ENCODE data around the gene PSMG3. TPM values are rescaled to one million over a fixed set of nuclear protein-coding genes. Genes with fewer than 3 reads are reported as not detected.

The PSMG3 gene
- polyA plus RNA-seq, 1 donor (not counting 4 experiments of a cell fraction or from before 2014, with no cell fraction given), result 49.6 TPM

DNA sequence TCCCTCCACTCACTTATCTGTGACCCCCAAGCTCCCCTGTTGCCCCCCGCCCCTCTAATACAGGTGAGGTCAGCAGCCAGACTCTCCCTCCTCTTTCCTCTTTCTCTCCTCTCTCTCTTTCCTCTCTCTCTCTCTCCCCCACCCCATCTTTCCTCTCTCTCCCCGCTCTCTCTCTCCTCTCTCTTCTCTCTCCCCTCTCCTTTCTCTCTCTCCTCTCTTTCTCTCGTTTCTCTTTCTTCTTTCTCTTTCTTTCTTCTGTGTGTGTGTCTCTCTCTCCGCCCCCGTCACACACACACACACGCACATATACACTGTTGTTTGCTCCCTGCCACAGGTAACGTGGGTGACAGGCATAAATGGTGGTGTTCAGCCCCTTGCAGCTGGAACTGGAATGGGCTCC lies 37.2 kb upstream of the PSMG3 start:
- Histone ChIP-seq H3K4me3 (ENCODE audit: control insufficient read depth in 2 of 3, extremely low read depth in 1 of 3, insufficient read depth in 2 of 3, low read depth in 1 of 3, low read length in 3 of 3) (no peak overlapping the region), H3K27ac (ENCODE audit: control insufficient read depth, insufficient read depth, low read length) (no peak overlapping the region), H3K9me1 (ENCODE audit: control insufficient read depth, extremely low read depth, insufficient read depth, low read length) (no peaks in the 10 kb centered on the region), H3K4me1 (ENCODE audit: control insufficient read depth, extremely low read depth, insufficient read depth, low read length) (no peaks in the 10 kb centered on the region), H3K9ac (ENCODE audit: control insufficient read depth, extremely low read depth, insufficient read depth, low read length) (no peak overlapping the region), H2AFZ (ENCODE audit: control insufficient read depth, low read length) (no peak overlapping the region), H3K27me3 (ENCODE audit: control insufficient read depth, extremely low read depth, insufficient read depth, low read length) (peaks cover 6% of the 10 kb centered on the region), H3K4me2 (ENCODE audit: control insufficient read depth, extremely low read depth, insufficient read depth, low read depth, low read length) (no peak overlapping the region), H4K20me1 (ENCODE audit: control insufficient read depth, extremely low read depth, insufficient read depth, low read length) (no peaks in the 10 kb centered on the region), H3K79me2 (ENCODE audit: control insufficient read depth, insufficient read depth, low read length) (no peaks in the 10 kb centered on the region), H3K9me3 (ENCODE audit: control insufficient read depth, low read depth, low read length) (no peaks in the 10 kb centered on the region), H3K36me3 (ENCODE audit: control insufficient read depth in 2 of 2, extremely low read depth in 1 of 2, insufficient read depth in 2 of 2, low read length in 2 of 2) (no peaks in the 10 kb centered on the region)
- dilution Hi-C loops (cut with MboI; ENCODE audit: extremely low pct_ligation_motif_present, low sequenced_read_pairs), result no loop called here
- DNase-seq (ENCODE audit: low read depth, low spot score), result no peak
- no peak for FAIRE-seq
- TF ChIP-seq, protein P1, sequence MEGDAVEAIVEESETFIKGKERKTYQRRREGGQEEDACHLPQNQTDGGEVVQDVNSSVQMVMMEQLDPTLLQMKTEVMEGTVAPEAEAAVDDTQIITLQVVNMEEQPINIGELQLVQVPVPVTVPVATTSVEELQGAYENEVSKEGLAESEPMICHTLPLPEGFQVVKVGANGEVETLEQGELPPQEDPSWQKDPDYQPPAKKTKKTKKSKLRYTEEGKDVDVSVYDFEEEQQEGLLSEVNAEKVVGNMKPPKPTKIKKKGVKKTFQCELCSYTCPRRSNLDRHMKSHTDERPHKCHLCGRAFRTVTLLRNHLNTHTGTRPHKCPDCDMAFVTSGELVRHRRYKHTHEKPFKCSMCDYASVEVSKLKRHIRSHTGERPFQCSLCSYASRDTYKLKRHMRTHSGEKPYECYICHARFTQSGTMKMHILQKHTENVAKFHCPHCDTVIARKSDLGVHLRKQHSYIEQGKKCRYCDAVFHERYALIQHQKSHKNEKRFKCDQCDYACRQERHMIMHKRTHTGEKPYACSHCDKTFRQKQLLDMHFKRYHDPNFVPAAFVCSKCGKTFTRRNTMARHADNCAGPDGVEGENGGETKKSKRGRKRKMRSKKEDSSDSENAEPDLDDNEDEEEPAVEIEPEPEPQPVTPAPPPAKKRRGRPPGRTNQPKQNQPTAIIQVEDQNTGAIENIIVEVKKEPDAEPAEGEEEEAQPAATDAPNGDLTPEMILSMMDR (optimal IDR thresholded peaks at IDR 0.05 in 1 of 3, IDR thresholded peaks at IDR 0.05 in 1 of 3, conservative IDR thresholded peaks at IDR 0.05 in 1 of 3; ENCODE audit: extremely low read depth in 1 of 3, insufficient read depth in 2 of 3, low read length in 3 of 3), result no peak
- no peak for TF ChIP-seq EZH2 (IDR thresholded peaks at IDR 0.05; ENCODE audit: low read length)

DNA sequence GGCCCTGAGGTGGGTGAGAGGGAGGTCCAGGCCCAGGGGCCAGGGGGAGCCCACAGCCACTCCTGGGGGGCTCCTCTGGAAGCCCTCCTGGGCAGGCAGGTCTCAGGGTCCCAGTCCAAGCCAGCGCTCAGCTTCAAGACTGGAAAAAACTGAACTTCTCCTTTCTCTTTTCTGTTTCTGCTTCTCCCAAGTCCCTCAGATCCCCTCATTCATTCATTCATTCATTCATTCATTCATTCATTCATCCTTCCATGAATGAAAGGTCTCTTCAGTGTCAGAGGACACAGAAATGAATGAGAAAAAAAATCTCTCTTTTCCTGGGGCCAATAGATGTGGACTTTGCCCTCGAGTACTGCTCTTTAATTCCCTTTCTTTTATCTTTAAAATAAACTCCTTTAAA lies 34.6 kb upstream of the PSMG3 start:
- Histone ChIP-seq H3K27me3 (ENCODE audit: control insufficient read depth, extremely low read depth, insufficient read depth, low read length) (peaks cover 8% of the 10 kb centered on the region), H3K4me2 (ENCODE audit: control insufficient read depth, extremely low read depth, insufficient read depth, low read depth, low read length) (no peak overlapping the region), H3K36me3 (ENCODE audit: control insufficient read depth in 2 of 2, extremely low read depth in 1 of 2, insufficient read depth in 2 of 2, low read length in 2 of 2) (no peaks in the 10 kb centered on the region), H3K9me3 (ENCODE audit: control insufficient read depth, low read depth, low read length) (no peaks in the 10 kb centered on the region), H4K20me1 (ENCODE audit: control insufficient read depth, extremely low read depth, insufficient read depth, low read length) (no peaks in the 10 kb centered on the region), H3K9ac (ENCODE audit: control insufficient read depth, extremely low read depth, insufficient read depth, low read length) (no peak overlapping the region), H3K27ac (ENCODE audit: control insufficient read depth, insufficient read depth, low read length) (no peak overlapping the region), H2AFZ (ENCODE audit: control insufficient read depth, low read length) (no peak overlapping the region), H3K9me1 (ENCODE audit: control insufficient read depth, extremely low read depth, insufficient read depth, low read length) (no peaks in the 10 kb centered on the region), H3K4me1 (ENCODE audit: control insufficient read depth, extremely low read depth, insufficient read depth, low read length) (no peaks in the 10 kb centered on the region), H3K79me2 (ENCODE audit: control insufficient read depth, insufficient read depth, low read length) (no peaks in the 10 kb centered on the region), H3K4me3 (ENCODE audit: control insufficient read depth in 2 of 3, extremely low read depth in 1 of 3, insufficient read depth in 2 of 3, low read depth in 1 of 3, low read length in 3 of 3) (no peak overlapping the region)
- no peak for TF ChIP-seq EZH2 (IDR thresholded peaks at IDR 0.05; ENCODE audit: low read length)
- TF ChIP-seq, protein P1 (optimal IDR thresholded peaks at IDR 0.05 in 1 of 3, IDR thresholded peaks at IDR 0.05 in 1 of 3, conservative IDR thresholded peaks at IDR 0.05 in 1 of 3; ENCODE audit: extremely low read depth in 1 of 3, insufficient read depth in 2 of 3, low read length in 3 of 3), result no peak
- DNase-seq (ENCODE audit: low read depth, low spot score) (no peak), FAIRE-seq (no peak)
- dilution Hi-C loops (cut with MboI; ENCODE audit: extremely low pct_ligation_motif_present, low sequenced_read_pairs), result no loop called here
